CD4-positive, alpha-beta T cell treated with Interleukin-1 beta for 1 hour (primary cell): Measurements from ENCODE around the gene GPAT2.
"Not testable (repeated sequence)": the region's sequence is repeated elsewhere in the genome, so short reads cannot be mapped to it uniquely, and the experiment has no call there.

ENCODE experiments used
- DNase-seq, 2 donors: peaks; one replicate each; pipeline ENCODE4 v3.0.0-alpha.2; 2020 to 2022

GPAT2 gene

GRCh38 chr2:96022701-96023447, 11.8 kb downstream of the GPAT2 start:
- DNase-seq: peak; percentile 77 to 78

- not testable (repeated sequence) for DNase-seq
Measured at GRCh38 chr2:96022126-96022525, 12.6 kb downstream of the GPAT2 start.

DNA sequence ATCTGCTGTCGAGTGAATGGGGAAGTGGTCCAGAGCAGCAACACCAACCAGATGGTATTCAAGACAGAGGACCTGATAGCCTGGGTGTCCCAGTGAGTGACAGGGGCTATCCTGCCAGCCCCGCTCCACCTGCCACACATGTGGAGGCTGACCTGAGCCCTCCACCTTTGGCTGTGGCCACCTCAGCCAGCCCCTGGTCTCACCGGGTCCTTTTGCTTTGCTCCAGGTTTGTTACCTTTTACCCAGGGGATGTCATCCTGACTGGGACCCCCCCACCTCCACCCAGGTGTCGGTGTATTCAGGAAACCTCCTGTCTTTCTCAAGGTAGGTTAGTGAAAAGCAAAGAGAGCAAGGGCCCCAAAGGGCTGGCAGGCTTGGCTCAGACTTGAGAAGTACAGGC, 13.6 kb downstream of the GPAT2 start:
- DNase-seq: not testable (repeated sequence)

GRCh38 chr2:96019909-96020590, 14.7 kb downstream of the GPAT2 start:
- not testable (repeated sequence) for DNase-seq

GRCh38 chr2:96016321-96016720, 18.4 kb downstream of the GPAT2 start:
- DNase-seq: not testable (repeated sequence)

GRCh38 chr2:96012792-96013264, 21.9 kb downstream of the GPAT2 start:
- not testable (repeated sequence) for DNase-seq

GRCh38 chr2:96012086-96012791, 22.5 kb downstream of the GPAT2 start:
- not testable (repeated sequence) for DNase-seq

- DNase-seq: peak; percentile 24 to 37
Measured at GRCh38 chr2:96011129-96011455, 23.6 kb downstream of the GPAT2 start.

- DNase-seq: peak; percentile 95 to 96
Measured at GRCh38 chr2:96010320-96011128, 24.2 kb downstream of the GPAT2 start.

DNA sequence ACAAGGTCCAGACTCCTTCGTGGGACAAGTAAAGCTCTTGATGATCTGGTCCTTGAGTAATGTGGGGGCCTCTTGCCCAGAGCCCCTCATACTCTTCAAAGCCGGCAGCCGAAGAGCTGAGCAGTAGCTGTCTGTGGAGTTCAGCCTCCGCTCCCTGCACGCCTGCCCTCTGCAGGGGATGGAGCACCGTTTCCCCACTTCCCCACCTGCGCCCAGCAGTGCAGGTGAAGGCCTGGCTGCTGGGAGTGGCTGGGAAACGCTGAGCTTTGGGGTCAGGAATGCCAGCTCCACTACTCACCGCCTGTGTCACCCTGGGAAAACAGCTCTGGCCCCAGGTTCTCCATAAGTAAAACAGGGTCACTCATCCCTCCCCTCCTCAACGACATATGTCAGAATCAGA, 24.9 kb downstream of the GPAT2 start:
- not testable (repeated sequence) for DNase-seq

- DNase-seq: not testable (repeated sequence)
Measured at GRCh38 chr2:96008051-96008450, 26.7 kb downstream of the GPAT2 start.

GRCh38 chr2:96006248-96006647, 28.5 kb downstream of the GPAT2 start:
- not testable (repeated sequence) for DNase-seq

DNA sequence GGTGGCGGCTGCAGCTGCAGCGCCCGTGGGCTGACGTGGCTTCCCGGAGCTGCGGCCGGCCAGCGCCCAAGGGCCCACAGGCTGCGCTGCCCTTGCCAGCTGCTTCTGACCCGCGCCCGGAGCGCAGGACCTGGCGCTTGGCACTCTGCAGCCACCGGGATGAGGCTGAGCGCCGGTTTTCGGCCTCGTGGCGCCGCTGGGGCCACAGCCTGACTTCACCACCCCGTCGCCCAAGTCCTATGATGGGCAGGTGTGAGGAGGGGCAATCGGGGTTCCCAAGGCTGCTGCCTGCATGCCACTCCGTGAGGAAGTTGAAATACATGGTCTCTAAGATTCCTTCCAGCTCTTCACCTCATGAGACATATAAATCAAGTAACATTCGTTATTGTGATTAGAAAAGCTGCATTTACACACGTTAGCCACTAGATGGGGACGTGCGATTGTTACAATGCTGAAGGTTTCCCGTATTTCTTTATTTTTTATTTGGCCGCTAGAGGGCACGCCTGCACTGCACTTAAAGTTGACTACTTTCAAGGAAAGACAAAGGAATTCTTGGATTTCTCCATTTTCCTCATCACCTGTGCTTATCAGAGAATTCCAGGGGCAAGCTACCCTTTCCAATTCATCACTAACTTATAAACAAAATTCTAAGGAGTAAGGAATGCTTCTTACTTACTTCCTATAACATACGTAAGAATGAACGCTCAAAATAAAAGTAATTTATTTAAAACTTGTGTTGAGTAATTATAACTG, 42.0 kb downstream of the GPAT2 start:
- peak; percentile 56 to 79 for DNase-seq

DNA sequence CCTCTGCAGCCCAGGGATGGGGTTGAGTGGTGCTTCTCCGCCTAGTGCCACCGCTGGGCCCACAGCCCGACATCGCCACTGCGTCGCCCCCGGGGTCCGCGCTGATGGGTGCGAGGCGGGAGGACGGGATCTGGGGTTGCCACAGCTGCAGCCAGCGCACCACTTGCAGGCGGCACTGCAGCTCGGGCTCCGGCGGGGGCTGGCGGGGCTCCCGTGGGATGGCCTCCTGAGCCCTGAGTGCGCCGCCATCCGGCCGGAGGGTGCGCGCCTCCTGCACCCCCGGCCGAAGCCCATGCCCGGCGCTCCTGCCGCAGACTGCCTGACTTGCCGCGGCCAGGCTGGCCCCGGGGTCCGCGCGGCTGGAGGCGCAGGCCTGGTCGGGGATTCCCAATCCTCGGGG, 42.6 kb downstream of the GPAT2 start:
- peak; percentile 21 to 31 for DNase-seq

DNA sequence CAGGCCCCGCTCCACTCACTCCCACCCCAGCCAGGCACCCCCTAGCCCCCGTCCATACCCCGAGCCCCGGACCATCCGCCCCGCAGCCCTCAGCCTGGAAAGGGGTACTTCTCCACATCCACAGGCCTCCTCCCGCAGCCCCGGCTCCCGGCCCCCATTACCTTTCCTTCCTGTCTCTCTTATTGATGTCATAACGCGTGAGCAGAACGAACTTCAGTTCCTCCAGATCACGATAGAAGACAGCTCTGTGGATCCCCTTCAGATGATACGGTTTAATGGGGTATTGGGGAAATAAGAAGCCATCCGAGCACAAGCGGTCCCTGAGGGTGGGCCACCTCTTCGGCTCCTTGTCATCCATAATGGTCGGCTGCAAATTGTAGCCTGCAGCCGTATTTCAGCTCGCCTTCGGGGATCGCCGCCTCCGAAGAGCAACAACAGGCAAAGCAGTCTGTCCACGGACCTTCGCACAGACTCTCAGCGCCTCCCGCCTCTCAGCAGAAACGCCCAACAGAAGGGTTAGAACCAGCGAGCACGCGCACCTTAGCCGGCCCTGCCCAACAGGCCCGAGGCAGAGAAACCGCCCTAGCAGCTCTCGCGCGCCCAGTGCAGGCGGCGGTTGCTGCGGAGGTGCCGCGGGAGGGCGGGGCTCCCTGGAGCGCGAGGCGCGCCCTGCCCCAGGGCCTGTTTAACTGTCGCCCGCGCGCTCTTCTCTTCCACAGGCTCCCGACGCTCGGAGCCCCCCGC, 43.2 kb downstream of the GPAT2 start, which contains the start of gene ANKRD36C:
TSS of gene ANKRD36C (minus strand) at position 474 of the 744 bp plus-strand sequence. CDS start at position 358, 116 bp downstream.
- peak; percentile 30 to 40 for DNase-seq

GRCh38 chr2:95990884-95991283, 43.8 kb downstream of the GPAT2 start:
- DNase-seq: peak in 1 of 2 donors; percentile 2
